ENCODE data around the gene ADGRL3. TPM values are rescaled to one million over a fixed set of nuclear protein-coding genes. Genes with fewer than 3 reads are reported as not detected.

The ADGRL3 gene
- total and polyA plus RNA-seq, 4 donors: 0.39 to 59.9 (median 2.9) TPM

DNA sequence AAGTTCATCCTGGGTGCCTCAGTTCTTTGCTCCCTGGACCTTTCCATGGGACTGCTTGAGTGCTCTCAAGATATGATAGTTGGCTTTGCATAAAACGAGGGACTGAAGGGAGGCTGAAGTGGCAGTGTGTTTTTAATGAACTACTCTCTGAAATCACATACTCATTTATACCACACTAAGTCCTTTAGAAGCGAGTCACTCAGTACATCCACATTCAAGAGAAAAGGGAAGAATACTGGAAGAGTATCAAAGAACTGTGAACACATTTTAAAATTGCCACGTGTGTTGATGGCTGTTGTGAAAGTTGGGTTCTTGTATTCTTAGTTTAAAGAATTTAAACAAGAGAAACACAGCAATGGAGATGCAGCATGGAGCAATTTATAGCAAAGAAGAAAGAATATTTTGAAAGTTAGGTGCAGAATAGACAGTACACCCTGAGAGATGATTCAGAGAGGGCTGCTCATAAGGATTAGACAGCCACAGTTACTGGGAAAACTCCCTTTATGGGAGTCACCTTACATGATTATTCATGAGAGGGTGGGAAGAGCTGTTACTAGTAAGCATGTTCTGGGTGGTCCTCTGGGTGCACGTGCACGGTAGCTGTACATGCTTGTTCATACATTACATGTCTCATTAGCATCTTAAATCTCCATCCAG, 380.7 kb downstream of the ADGRL3 start:
- WGBS, 2 donors: 83 to 85% methylated on average over 5 of the region's 5 CpGs
- no peak overlapping the region for H3K27ac ChIP-seq (ENCODE audit: low read depth in 1 of 2, low read length in 1 of 2)
- ATAC-seq (ENCODE audit: insufficient read depth, low FRiP score): no peak
- TF ChIP-seq, protein P1, sequence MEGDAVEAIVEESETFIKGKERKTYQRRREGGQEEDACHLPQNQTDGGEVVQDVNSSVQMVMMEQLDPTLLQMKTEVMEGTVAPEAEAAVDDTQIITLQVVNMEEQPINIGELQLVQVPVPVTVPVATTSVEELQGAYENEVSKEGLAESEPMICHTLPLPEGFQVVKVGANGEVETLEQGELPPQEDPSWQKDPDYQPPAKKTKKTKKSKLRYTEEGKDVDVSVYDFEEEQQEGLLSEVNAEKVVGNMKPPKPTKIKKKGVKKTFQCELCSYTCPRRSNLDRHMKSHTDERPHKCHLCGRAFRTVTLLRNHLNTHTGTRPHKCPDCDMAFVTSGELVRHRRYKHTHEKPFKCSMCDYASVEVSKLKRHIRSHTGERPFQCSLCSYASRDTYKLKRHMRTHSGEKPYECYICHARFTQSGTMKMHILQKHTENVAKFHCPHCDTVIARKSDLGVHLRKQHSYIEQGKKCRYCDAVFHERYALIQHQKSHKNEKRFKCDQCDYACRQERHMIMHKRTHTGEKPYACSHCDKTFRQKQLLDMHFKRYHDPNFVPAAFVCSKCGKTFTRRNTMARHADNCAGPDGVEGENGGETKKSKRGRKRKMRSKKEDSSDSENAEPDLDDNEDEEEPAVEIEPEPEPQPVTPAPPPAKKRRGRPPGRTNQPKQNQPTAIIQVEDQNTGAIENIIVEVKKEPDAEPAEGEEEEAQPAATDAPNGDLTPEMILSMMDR (IDR thresholded peaks at IDR 0.05; ENCODE audit: control extremely low read depth, extremely low read depth): no peak
- H3K36me3 ChIP-seq (ENCODE audit: control insufficient read depth in 4 of 4, insufficient read depth in 4 of 4, low read length in 4 of 4): no peaks in the 10 kb centered on the region
- H3K4me3 ChIP-seq: no peak overlapping the region
- no peak overlapping the region for H3K9ac ChIP-seq (ENCODE audit: insufficient read depth in 1 of 2, low read length in 2 of 2)
- no peaks in the 10 kb centered on the region for H3K9me3 ChIP-seq (ENCODE audit: control insufficient read depth in 4 of 4, insufficient read depth in 3 of 4, low read length in 3 of 4)
- peaks cover 0 to 7% (median 0%) of the 10 kb centered on the region in 5 donors for H3K4me1 ChIP-seq (ENCODE audit: control insufficient read depth in 5 of 5, insufficient read depth in 5 of 5, low read length in 5 of 5)
- H3K27me3 ChIP-seq (ENCODE audit: control insufficient read depth in 3 of 3, insufficient read depth in 3 of 3, low read length in 2 of 3): no peaks in the 10 kb centered on the region
- no peak for DNase-seq

GRCh38 chr4:61583696-61584095, 383.6 kb downstream of the ADGRL3 start:
- Histone ChIP-seq H3K4me3 (no peak overlapping the region), H3K27ac (ENCODE audit: low read depth in 1 of 2, low read length in 1 of 2) (no peak overlapping the region), H3K27me3 (ENCODE audit: control insufficient read depth in 3 of 3, insufficient read depth in 3 of 3, low read length in 2 of 3) (no peaks in the 10 kb centered on the region), H3K4me1 (ENCODE audit: control insufficient read depth in 5 of 5, insufficient read depth in 5 of 5, low read length in 5 of 5) (no peaks in the 10 kb centered on the region), H3K9ac (ENCODE audit: insufficient read depth in 1 of 2, low read length in 2 of 2) (no peak overlapping the region), H3K9me3 (ENCODE audit: control insufficient read depth in 4 of 4, insufficient read depth in 3 of 4, low read length in 3 of 4) (no peaks in the 10 kb centered on the region), H3K36me3 (ENCODE audit: control insufficient read depth in 4 of 4, insufficient read depth in 4 of 4, low read length in 4 of 4) (no peaks in the 10 kb centered on the region)
- TF ChIP-seq, protein P1 (IDR thresholded peaks at IDR 0.05; ENCODE audit: control extremely low read depth, extremely low read depth): no peak
- WGBS, 2 donors: 84 to 91% methylated on average over 1 of the region's 1 CpG
- no peak for DNase-seq
- no peak for ATAC-seq (ENCODE audit: insufficient read depth, low FRiP score)

DNA sequence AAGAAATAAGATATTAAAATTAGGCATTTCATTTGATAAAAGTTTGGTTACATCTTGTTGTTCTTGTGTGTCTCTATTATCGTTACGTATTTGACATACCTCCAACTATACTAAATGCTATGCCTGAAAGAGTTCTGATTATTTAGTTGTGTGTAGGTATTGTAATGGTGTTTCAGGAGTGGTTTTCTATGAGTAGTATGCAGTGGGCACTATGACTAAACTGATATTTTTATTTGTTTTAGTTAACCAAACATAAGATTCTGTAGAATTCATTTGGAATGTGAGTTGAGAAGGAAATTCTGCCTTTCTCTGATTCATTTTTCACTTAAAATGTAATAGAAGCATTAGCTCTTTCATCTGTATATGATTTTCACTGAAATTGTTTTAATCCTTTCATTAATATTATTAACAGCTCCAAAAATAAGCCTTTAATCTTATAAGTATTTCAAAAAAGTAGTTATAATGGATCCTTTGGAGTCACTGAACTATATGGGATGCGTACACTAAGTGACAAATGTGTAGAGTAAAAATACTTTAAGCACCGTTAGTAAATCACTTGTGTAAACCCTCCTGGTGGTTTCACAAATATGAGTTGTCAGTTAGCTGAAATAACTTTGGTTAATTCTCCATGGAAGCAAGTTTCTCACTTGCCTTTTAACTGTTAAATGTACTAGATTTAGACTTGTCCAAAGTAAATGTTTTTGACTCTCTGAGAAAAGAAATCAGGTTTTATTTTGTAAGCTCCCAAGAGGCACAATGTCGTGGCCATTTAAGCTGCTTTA, 388.7 kb downstream of the ADGRL3 start:
- TF ChIP-seq, protein P1 (IDR thresholded peaks at IDR 0.05; ENCODE audit: control extremely low read depth, extremely low read depth): no peak
- WGBS, 2 donors: 84 to 86% methylated on average over 5 of the region's 5 CpGs
- no peaks in the 10 kb centered on the region for H3K9me3 ChIP-seq (ENCODE audit: control insufficient read depth in 4 of 4, insufficient read depth in 3 of 4, low read length in 3 of 4)
- no peak overlapping the region for H3K27ac ChIP-seq (ENCODE audit: low read depth in 1 of 2, low read length in 1 of 2)
- no peaks in the 10 kb centered on the region for H3K4me1 ChIP-seq (ENCODE audit: control insufficient read depth in 5 of 5, insufficient read depth in 5 of 5, low read length in 5 of 5)
- no peak overlapping the region for H3K4me3 ChIP-seq
- ATAC-seq (ENCODE audit: insufficient read depth, low FRiP score) (no peak), DNase-seq (no peak)
- no peak overlapping the region for H3K9ac ChIP-seq (ENCODE audit: insufficient read depth in 1 of 2, low read length in 2 of 2)
- no peaks in the 10 kb centered on the region for H3K36me3 ChIP-seq (ENCODE audit: control insufficient read depth in 4 of 4, insufficient read depth in 4 of 4, low read length in 4 of 4)
- no peaks in the 10 kb centered on the region for H3K27me3 ChIP-seq (ENCODE audit: control insufficient read depth in 3 of 3, insufficient read depth in 3 of 3, low read length in 2 of 3)
